NCI-H128 (cell line): ENCODE measurements around the gene GOLPH3.
"Not testable (repeated sequence)": the region's sequence is repeated elsewhere in the genome, so short reads cannot be mapped to it uniquely, and the experiment has no call there.

Source experiments
- DNase-seq: peaks from one replicate; lab custom pipeline; 2025; ENCODE audit not compliant: unreplicated experiment; lab: John Stamatoyannopoulos, UW

The GOLPH3 gene

GRCh38 chr5:32174011-32174870 is at the start of gene GOLPH3:
Gene GOLPH3 (minus strand): TSS chr5:32174319. CDS start chr5:32174034, 285 bp downstream.
- peak; percentile 92 for DNase-seq

- DNase-seq: no peak
Measured at GRCh38 chr5:32222723-32223470, 48.8 kb upstream of the GOLPH3 start.

GRCh38 chr5:32217886-32218396 is 43.8 kb upstream of the GOLPH3 start:
- DNase-seq: no peak

GRCh38 chr5:32214344-32214743 is 40.2 kb upstream of the GOLPH3 start:
- DNase-seq: not testable (repeated sequence)

GRCh38 chr5:32210151-32210550 is 36.0 kb upstream of the GOLPH3 start:
- no peak for DNase-seq

GRCh38 chr5:32208837-32209236 is 34.7 kb upstream of the GOLPH3 start:
- not testable (repeated sequence) for DNase-seq

- no peak for DNase-seq
Measured at GRCh38 chr5:32207355-32207634, 33.2 kb upstream of the GOLPH3 start.

- DNase-seq: no peak
Measured at GRCh38 chr5:32206509-32207354, 32.6 kb upstream of the GOLPH3 start.

- no peak for DNase-seq
Measured at GRCh38 chr5:32206053-32206452, 31.9 kb upstream of the GOLPH3 start.

- DNase-seq: no peak
Measured at GRCh38 chr5:32202394-32202793, 28.3 kb upstream of the GOLPH3 start.

- DNase-seq: no peak
Measured at GRCh38 chr5:32201122-32201753, 27.1 kb upstream of the GOLPH3 start.

GRCh38 chr5:32197032-32197431 is 22.9 kb upstream of the GOLPH3 start:
- no peak for DNase-seq

- DNase-seq: no peak
Measured at GRCh38 chr5:32195265-32195664, 21.1 kb upstream of the GOLPH3 start.

GRCh38 chr5:32193591-32193990 is 19.5 kb upstream of the GOLPH3 start:
- peak; percentile 94 for DNase-seq

- no peak for DNase-seq
Measured at GRCh38 chr5:32190095-32190494, 16.0 kb upstream of the GOLPH3 start.

GRCh38 chr5:32187675-32188074 is 13.6 kb upstream of the GOLPH3 start:
- DNase-seq: no peak

- no peak for DNase-seq
Measured at GRCh38 chr5:32182463-32183063, 8.4 kb upstream of the GOLPH3 start.

- DNase-seq: peak; percentile 30
Measured at GRCh38 chr5:32173267-32174010, 680 bp downstream of the GOLPH3 start.

- DNase-seq: no peak
Measured at GRCh38 chr5:32172923-32173266, 1.2 kb downstream of the GOLPH3 start.
